Sigmoid colon (tissue), 7 donors: Measurements from ENCODE around the gene ABLIM2. TPM values are rescaled to one million over a fixed set of nuclear protein-coding genes. Genes with fewer than 3 reads are reported as not detected.
A peak's percentile ranks its signal among the peaks of the same experiment; 100 is the strongest.

Experiments used
- DNase-seq: peaks from one replicate; pipeline ENCODE4 v3.0.0-alpha.2; 2019
- H3K27ac ChIP-seq, 4 donors: fragments of 200-600 bp; sonication (generic); one replicate each; pipeline ENCODE4 v1.5.1; 2016 to 2019; ENCODE audit warnings: mild to moderate bottlenecking in 1 of 4
- H3K27me3 ChIP-seq, 3 donors: fragments of 200-600 bp; sonication (generic); one replicate each; pipeline ENCODE4 v1.5.1; 2019; ENCODE audit warnings: mild to moderate bottlenecking in 1 of 3
- H3K36me3 ChIP-seq, 4 donors: fragments of 200-600 bp; sonication (generic); one replicate each; pipeline ENCODE4 v1.5.1; 2016 to 2019
- H3K4me1 ChIP-seq, 4 donors: fragments of 200-600 bp; sonication (generic); one replicate each; pipeline ENCODE4 v1.5.1; 2017 to 2019
- H3K4me3 ChIP-seq, 4 donors: fragments of 200-600 bp; sonication (generic); one replicate each; pipeline ENCODE4 v1.5.1; 2017 to 2019; ENCODE audit warnings: mild to moderate bottlenecking in 2 of 4, moderate library complexity in 1 of 4
- H3K9me3 ChIP-seq, 4 donors: fragments of 200-600 bp in 3 of 4; sonication (generic) in 3 of 4; one replicate each; pipeline versions ENCODE4 v1.5.1 to v1.6.1; 2013 to 2019
- EP300 ChIP-seq, 4 donors: sonication (generic); formaldehyde crosslinking; IDR thresholded peaks; one replicate each; pipeline ENCODE4 v1.6.1; 2017; ENCODE audit warnings: antibody characterized with exemption in 4 of 4
- POLR2A ChIP-seq, 2 donors: fragments of 450-650 bp; IDR thresholded peaks; one replicate each; pipeline ENCODE4 v1.6.1; 2016; ENCODE audit warnings: antibody characterized with exemption in 2 of 2, mild to moderate bottlenecking in 2 of 2, moderate library complexity in 2 of 2
- POLR2AphosphoS5 ChIP-seq, 4 donors: sonication (generic); formaldehyde crosslinking; IDR thresholded peaks; one replicate each; pipeline ENCODE4 v1.6.1; 2017; ENCODE audit warnings: antibody characterized with exemption in 4 of 4
- WGBS, 2 donors: extraction: QIAGEN DNeasy Blood & Tissue Kit; methylation state at CpG; one replicate each; pipeline ENCODE4 v1.1.7; 2013; 5-methylcytosine and 5-hydroxymethylcytosine counted together
- intact Hi-C: fragments of 100-400 bp; cut with DNase I; formaldehyde crosslinking; loops from one replicate; pipeline ENCODE4 v1.15.1; 2023
- polyA plus RNA-seq, 3 donors: library from polyadenylated mRNA; stranded (reverse); fragments of 200-250 nt; gene quantifications; one replicate each; pipeline ENCODE4 v1.2.3, GENCODE V29; 2013
- total RNA-seq, 4 donors: library from RNA; depleted of rRNA; stranded (reverse); fragments of >200 nt; gene quantifications; one replicate each; pipeline ENCODE4 v1.1.0, GENCODE V29; 2016
- TF ChIP-seq, protein P1 (sequence below), 4 experiments: fragments of 450-650 bp in 3 of 4; fragments of 200-600 bp in 1 of 4; IDR thresholded peaks; one replicate each; pipeline ENCODE4 v1.5.1; 2016 to 2019; ENCODE audit warnings: antibody characterized with exemption in 4 of 4, mild to moderate bottlenecking in 3 of 4, moderate library complexity in 2 of 4
- donor health status: healthy with polysubstance abuse.
- donor health status: Bipolar disorder and iron deficiency.
- donor health status: healthy.

The ABLIM2 gene
- total and polyA plus RNA-seq, 7 donors: 3.1 to 15.0 (median 7.4) TPM

DNA sequence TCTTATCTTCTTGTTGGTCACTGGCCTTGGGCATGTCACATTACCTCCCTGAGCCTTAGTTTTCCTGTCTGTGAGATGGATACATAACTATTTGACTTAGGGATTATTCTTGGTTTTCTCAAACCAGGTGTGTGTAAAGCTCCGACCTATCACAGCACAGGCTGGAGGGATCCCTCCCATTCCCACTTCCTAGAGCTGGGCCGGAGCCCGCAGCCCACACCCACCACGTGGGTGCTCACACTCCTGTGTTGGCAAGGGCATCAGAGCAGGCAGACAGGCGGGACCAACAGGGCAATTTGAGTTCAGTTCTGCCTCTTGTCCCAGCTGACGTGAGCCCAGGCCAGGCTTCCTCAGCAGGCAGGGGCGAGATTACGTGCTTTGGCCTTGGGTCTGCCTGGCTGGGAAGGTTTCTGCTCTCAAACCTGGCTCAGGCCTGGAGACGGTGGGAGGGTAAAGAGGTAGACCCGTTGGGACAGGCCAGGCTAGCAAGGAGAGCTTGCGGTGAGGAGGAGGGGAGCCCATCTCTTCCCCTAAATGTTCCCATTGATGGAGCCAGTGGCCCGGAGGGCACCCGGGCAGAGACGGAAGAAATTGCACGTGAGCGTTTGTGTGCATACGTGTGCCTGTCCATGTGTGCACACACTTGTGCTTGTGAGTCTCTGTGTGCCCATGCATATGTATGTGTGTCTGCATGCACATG lies 39.7 kb upstream of the ABLIM2 start:
- H3K9me3 ChIP-seq: no peaks in the 10 kb centered on the region
- H3K27me3 ChIP-seq: no peaks in the 10 kb centered on the region
- peaks cover 0 to 19% (median 16%) of the 10 kb centered on the region in 4 donors for H3K4me1 ChIP-seq
- no peak for DNase-seq
- H3K27ac ChIP-seq: peak overlapping the region; percentile 49 to 75 (median 70)
- intact Hi-C loops: no loop called here
- H3K4me3 ChIP-seq: no peak overlapping the region
- no peak for TF ChIP-seq POLR2A (IDR thresholded peaks at IDR 0.05)
- TF ChIP-seq POLR2AphosphoS5 (IDR thresholded peaks at IDR 0.05): no peak
- no peaks in the 10 kb centered on the region for H3K36me3 ChIP-seq
- WGBS, 2 donors: 15 to 39% methylated on average over 17 of the region's 17 CpGs

DNA sequence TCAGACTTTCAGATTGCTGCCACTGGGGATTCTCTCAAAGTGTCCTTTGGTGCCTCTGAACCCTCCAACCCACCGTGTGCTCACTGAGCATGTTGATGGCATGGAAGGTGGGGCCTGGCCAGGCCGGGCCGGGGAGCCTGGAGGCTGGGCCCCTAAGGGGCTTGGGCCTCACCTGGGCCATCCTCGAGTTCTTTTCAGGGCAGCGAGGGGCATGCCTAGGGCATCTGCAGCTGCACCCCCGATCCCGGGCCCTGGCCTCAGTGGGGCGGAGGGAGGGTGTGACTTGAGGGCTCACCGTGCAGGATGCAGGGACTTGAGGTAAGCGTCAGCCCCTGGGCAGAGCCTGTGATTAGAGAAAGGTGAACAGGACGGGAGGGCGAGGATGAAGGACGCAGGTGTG lies 38.9 kb upstream of the ABLIM2 start:
- Histone ChIP-seq H3K9me3 (no peaks in the 10 kb centered on the region), H3K27me3 (no peaks in the 10 kb centered on the region), H3K36me3 (no peaks in the 10 kb centered on the region), H3K4me1 (peaks cover 0 to 24% (median 16%) of the 10 kb centered on the region in 4 donors), H3K27ac (no peak overlapping the region), H3K4me3 (no peak overlapping the region)
- whole genome bisulfite sequencing, 2 donors: 77 to 89% methylated on average over 13 of the region's 13 CpGs
- no peak for DNase-seq
- TF ChIP-seq POLR2A (IDR thresholded peaks at IDR 0.05): no peak
- TF ChIP-seq, protein P1, sequence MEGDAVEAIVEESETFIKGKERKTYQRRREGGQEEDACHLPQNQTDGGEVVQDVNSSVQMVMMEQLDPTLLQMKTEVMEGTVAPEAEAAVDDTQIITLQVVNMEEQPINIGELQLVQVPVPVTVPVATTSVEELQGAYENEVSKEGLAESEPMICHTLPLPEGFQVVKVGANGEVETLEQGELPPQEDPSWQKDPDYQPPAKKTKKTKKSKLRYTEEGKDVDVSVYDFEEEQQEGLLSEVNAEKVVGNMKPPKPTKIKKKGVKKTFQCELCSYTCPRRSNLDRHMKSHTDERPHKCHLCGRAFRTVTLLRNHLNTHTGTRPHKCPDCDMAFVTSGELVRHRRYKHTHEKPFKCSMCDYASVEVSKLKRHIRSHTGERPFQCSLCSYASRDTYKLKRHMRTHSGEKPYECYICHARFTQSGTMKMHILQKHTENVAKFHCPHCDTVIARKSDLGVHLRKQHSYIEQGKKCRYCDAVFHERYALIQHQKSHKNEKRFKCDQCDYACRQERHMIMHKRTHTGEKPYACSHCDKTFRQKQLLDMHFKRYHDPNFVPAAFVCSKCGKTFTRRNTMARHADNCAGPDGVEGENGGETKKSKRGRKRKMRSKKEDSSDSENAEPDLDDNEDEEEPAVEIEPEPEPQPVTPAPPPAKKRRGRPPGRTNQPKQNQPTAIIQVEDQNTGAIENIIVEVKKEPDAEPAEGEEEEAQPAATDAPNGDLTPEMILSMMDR (IDR thresholded peaks at IDR 0.05): no peak
- TF ChIP-seq POLR2AphosphoS5 (IDR thresholded peaks at IDR 0.05): no peak
- no peak for TF ChIP-seq EP300 (IDR thresholded peaks at IDR 0.05)
- intact Hi-C loops: no loop called here

DNA sequence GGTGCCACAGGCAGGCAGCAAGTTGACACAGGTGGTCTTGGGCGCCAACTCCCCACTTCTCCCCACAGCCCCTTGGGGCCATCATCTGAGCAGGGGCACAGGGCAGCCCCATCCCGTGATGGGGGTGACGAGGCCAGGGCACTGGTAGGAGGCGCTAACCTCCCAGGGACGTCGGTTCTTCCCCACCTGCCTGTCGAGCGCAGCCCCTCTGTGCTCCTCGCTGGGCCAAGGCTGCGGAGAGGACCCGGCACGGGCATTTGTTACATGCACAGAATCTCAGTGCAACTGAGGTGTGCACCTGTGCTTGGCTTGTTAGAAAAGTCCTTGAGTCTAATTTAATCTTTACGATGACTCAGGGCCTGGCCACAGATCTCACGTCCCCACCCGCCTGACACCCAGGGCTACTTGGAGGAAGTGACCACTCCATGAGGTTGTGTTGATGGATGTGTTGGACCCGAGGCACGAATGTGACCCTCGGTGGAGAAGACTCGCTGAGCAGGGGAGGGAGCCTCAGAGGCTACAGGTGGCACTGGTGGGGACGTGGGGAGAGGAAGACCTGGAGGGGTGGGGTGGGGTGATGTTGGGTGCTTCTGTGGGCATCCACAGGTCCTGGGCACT lies 37.3 kb upstream of the ABLIM2 start:
- no peaks in the 10 kb centered on the region for H3K27me3 ChIP-seq
- H3K4me3 ChIP-seq: no peak overlapping the region
- peaks cover 0 to 24% (median 13%) of the 10 kb centered on the region in 4 donors for H3K4me1 ChIP-seq
- H3K36me3 ChIP-seq: no peaks in the 10 kb centered on the region
- H3K9me3 ChIP-seq: no peaks in the 10 kb centered on the region
- 62 to 79% methylated on average over 20 of the region's 20 CpGs for WGBS, 2 donors
- intact Hi-C loops: no loop called here
- no peak for DNase-seq
- H3K27ac ChIP-seq: no peak overlapping the region
- TF ChIP-seq EP300 (IDR thresholded peaks at IDR 0.05) (no peak), POLR2A (IDR thresholded peaks at IDR 0.05) (no peak), POLR2AphosphoS5 (IDR thresholded peaks at IDR 0.05) (no peak)
- TF ChIP-seq, protein P1 (IDR thresholded peaks at IDR 0.05): no peak

DNA sequence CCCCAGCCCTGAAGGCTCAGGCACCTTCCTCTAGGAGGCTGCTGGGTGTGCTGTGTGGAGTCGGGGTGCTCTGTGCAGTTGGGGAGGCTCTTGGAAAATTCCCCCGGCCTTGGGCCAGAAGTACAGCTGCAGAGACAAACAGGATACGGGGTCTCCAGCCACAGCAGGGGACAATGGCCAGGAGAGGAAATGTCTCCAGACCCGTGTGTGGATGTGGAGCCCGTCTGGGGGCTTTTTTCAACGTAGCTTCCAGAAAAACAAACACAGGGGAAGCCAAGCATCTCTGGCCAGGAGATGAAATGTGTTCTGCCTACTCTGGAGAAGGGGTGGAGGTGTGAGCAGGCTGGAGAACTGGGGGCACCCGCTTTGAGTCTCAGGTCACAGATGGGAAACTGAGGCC lies 36.8 kb upstream of the ABLIM2 start:
- Histone ChIP-seq H3K4me3 (no peak overlapping the region), H3K4me1 (peaks cover 0 to 24% (median 13%) of the 10 kb centered on the region in 4 donors), H3K9me3 (no peaks in the 10 kb centered on the region), H3K27me3 (no peaks in the 10 kb centered on the region), H3K27ac (no peak overlapping the region), H3K36me3 (no peaks in the 10 kb centered on the region)
- TF ChIP-seq POLR2A (IDR thresholded peaks at IDR 0.05) (no peak), POLR2AphosphoS5 (IDR thresholded peaks at IDR 0.05) (no peak), EP300 (IDR thresholded peaks at IDR 0.05) (no peak)
- TF ChIP-seq, protein P1 (IDR thresholded peaks at IDR 0.05): no peak
- no peak for DNase-seq
- intact Hi-C loops: no loop called here
- WGBS, 2 donors: 79 to 80% methylated on average over 7 of the region's 7 CpGs

DNA sequence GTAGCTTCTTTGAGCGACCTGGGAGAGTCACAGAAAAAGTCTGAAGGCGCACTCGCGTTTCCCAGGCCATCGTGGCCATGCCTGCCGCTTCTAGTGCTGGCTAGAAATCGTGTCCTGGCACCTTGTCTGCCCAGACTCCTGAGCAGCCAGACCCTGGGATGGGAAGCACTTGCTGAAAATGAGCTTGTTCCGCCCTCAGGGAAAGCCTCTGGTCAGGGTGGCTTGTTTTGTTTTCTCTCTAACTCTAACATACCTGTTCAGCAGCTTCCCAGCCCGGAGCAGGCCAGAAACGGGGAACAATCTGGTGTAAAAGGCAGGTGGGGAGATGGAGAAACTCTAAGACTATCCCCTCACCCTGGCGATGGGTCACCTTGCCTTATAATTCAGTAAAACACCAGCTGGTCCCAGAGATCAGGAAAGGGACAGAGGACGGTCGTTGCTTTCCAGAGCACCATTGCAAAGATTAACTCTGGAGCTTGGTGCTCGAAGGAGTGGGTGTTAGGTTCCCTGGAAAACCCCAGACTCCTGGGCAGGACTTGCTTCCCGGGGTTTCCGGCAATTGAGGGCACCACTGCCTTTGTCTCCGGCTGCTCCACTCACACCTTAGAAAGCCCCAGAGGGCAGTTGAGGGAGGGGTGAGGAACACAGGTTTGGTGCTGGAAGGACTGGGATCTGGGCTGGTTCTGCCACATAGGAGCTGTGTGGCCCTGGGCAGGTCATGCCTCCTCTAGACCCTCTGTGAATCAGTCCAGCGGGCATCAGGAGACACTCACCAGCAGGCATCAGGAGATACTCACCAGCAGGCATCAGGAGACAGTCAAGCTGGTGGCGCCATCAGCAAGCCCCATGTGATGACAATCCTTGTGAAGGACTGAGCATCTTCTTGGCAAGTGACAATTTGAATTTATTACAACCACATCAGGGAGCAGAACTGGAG lies 36.0 kb upstream of the ABLIM2 start:
- Histone ChIP-seq H3K9me3 (no peaks in the 10 kb centered on the region), H3K4me1 (peaks cover 0 to 16% (median 12%) of the 10 kb centered on the region in 4 donors), H3K27ac (no peak overlapping the region), H3K4me3 (no peak overlapping the region), H3K36me3 (no peaks in the 10 kb centered on the region), H3K27me3 (no peaks in the 10 kb centered on the region)
- WGBS, 2 donors: 78 to 85% methylated on average over 19 of the region's 19 CpGs
- intact Hi-C loops: no loop called here
- no peak for TF ChIP-seq POLR2AphosphoS5 (IDR thresholded peaks at IDR 0.05)
- no peak for TF ChIP-seq POLR2A (IDR thresholded peaks at IDR 0.05)
- TF ChIP-seq, protein P1 (IDR thresholded peaks at IDR 0.05): no peak
- no peak for TF ChIP-seq EP300 (IDR thresholded peaks at IDR 0.05)
- no peak for DNase-seq
